HepG2 (cell line): ENCODE data around the gene GDE1. TPM values are rescaled to one million over a fixed set of nuclear protein-coding genes. Genes with fewer than 3 reads are reported as not detected.

Experiments used
- CREB1 ChIP-seq, 2 experiments: fragments of 450-650 bp in 1 of 2; IDR thresholded peaks; 2 replicates each; pipeline ENCODE4 v1.6.1; 2016 to 2017; ENCODE audit warnings: control low read depth in 1 of 2, mild to moderate bottlenecking in 1 of 2, missing compliant biosample characterization in 1 of 2, missing genetic modification characterization in 1 of 2
- SMAD9 ChIP-seq: sonication (generic); formaldehyde crosslinking; IDR thresholded peaks from 2 replicates; pipeline ENCODE4 v1.5.1; 2020; ENCODE audit warnings: mild to moderate bottlenecking, missing genetic modification reagents
- YY1 ChIP-seq: IDR thresholded peaks from 2 replicates; pipeline ENCODE4 v1.6.1; 2011; ENCODE audit warnings: low read length, low read depth, moderate library complexity, mild to moderate bottlenecking; ENCODE audit not compliant: insufficient read depth, insufficient replicate concordance
- ZNF337 ChIP-seq: sonication (generic); formaldehyde crosslinking; IDR thresholded peaks from 2 replicates; pipeline ENCODE4 v1.5.1; 2020; ENCODE audit warnings: missing genetic modification reagents, low read depth, mild to moderate bottlenecking, borderline replicate concordance
- ZNF781 ChIP-seq: sonication (generic); formaldehyde crosslinking; IDR thresholded peaks from 2 replicates; pipeline ENCODE4 v1.5.1; 2020; ENCODE audit warnings: borderline replicate concordance, mild to moderate bottlenecking, missing genetic modification reagents; ENCODE audit errors: not compliant biosample characterization
- polyA plus RNA-seq, 8 experiments: library from polyadenylated mRNA; depleted of rRNA in 3 of 8; stranded (reverse) in 7 of 8; unstranded in 1 of 8; fragments of >200 nt; fragmentation: Illumina TruSeq in 4 of 8; extraction: Trizol in 4 of 8; gene quantifications; 2 replicates each; pipeline versions ENCODE4 v1.2.1 to v1.2.3, GENCODE V29; 2011 to 2016; ENCODE audit warnings: low read depth in 4 of 8, missing spikeins in 1 of 8, mixed read lengths in 1 of 8; ENCODE audit not compliant: insufficient read depth in 1 of 8
- total RNA-seq, 5 experiments: library from RNA; depleted of rRNA; stranded (reverse); fragments of >200 nt; fragmentation: Illumina TruSeq; extraction: Trizol; gene quantifications; 2 replicates each; pipeline ENCODE4 v1.2.3, GENCODE V29; 2016; ENCODE audit warnings: low read depth in 1 of 5
- TF ChIP-seq, protein P1 (sequence below), 2 experiments: sonication (generic) in 1 of 2; formaldehyde crosslinking in 1 of 2; IDR thresholded peaks; 2 replicates each; pipeline versions ENCODE4 v1.4.0 to v1.6.1; 2018 to 2020; ENCODE audit warnings: missing genetic modification reagents in 2 of 2, borderline replicate concordance in 1 of 2, low read depth in 1 of 2, mild to moderate bottlenecking in 1 of 2, missing biosample characterization in 1 of 2
- TF ChIP-seq, protein P2 (sequence below): sonication (generic); formaldehyde crosslinking; conservative IDR thresholded peaks from 2 replicates; pipeline ENCODE4 v1.4.0; 2020; ENCODE audit warnings: missing genetic modification reagents
- TF ChIP-seq, protein P3 (sequence below): IDR thresholded peaks from 2 replicates; pipeline ENCODE4 v1.6.1; 2016; ENCODE audit warnings: low read depth, missing genetic modification reagents, missing compliant biosample characterization
- TF ChIP-seq, protein P4 (sequence below): sonication (generic); formaldehyde crosslinking; IDR thresholded peaks from 2 replicates; pipeline ENCODE4 v1.8.0; 2022; ENCODE audit warnings: mild to moderate bottlenecking, missing genetic modification reagents, moderate library complexity
- TF ChIP-seq, protein P5 (sequence below), 2 experiments: fragments of 450-650 bp in 1 of 2; sonication (generic) in 1 of 2; formaldehyde crosslinking; IDR thresholded peaks; 2 replicates each; pipeline versions ENCODE4 v1.5.0 to v1.8.0; 2020 to 2022; ENCODE audit warnings: mild to moderate bottlenecking in 1 of 2, missing genetic modification reagents in 1 of 2
- TF ChIP-seq, protein P6 (sequence below): sonication (generic); formaldehyde crosslinking; IDR thresholded peaks from 2 replicates; pipeline ENCODE4 v1.8.1; 2022; ENCODE audit warnings: low read depth, mild to moderate bottlenecking, missing genetic modification reagents

Gene GDE1
- total and polyA plus RNA-seq, 2 of the 13 experiments (the other 11 are each of a cell fraction or from before 2014, with no cell fraction given) = 35.9 to 59.0 TPM

DNA sequence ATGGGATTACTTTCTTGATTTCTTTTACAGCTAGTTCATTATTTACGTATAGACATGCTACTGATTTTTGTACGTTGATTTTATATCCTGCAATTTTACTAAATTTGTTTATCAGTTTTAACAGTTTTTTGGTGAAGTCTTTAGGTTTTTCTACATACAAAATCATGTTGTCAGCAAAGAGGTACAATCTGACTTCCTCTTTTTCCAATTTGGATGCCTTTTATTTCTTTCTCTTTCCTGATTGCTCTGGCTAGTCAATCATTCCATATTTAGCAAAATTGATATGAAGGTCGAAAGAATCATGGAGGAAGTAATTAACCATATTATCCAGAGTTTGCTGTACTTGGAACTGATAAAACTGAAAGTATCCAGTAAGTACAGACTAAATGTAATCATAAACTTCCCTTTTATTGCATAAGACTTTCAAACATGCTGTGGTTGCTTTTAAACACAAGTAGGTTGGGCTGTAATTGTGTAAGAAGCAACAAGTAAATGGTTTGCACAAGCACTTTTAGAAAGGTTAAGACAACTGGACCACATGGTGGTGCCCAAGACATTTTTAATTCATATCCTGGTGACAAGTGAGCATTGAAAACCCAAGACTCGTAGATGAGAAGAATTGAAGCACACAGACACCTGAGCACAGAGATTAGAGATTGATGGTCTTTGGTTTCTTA, 8.4 kb downstream of the GDE1 start (continued):
- TF ChIP-seq, protein P1, sequence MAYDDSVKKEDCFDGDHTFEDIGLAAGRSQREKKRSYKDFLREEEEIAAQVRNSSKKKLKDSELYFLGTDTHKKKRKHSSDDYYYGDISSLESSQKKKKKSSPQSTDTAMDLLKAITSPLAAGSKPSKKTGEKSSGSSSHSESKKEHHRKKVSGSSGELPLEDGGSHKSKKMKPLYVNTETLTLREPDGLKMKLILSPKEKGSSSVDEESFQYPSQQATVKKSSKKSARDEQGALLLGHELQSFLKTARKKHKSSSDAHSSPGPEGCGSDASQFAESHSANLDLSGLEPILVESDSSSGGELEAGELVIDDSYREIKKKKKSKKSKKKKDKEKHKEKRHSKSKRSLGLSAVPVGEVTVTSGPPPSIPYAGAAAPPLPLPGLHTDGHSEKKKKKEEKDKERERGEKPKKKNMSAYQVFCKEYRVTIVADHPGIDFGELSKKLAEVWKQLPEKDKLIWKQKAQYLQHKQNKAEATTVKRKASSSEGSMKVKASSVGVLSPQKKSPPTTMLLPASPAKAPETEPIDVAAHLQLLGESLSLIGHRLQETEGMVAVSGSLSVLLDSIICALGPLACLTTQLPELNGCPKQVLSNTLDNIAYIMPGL (CRISPR knock-in tag; IDR thresholded peaks at IDR 0.05; ENCODE audit: borderline replicate concordance in 1 of 2, low read depth in 1 of 2) = no peak
- TF ChIP-seq SMAD9 (no peak), ZNF781 (no peak), ZNF337 (no peak), CREB1 (IDR thresholded peaks at IDR 0.05) (no peak), CREB1 (CRISPR knock-in tag; IDR thresholded peaks at IDR 0.05) (no peak), YY1 (no peak)
- TF ChIP-seq, protein P2, sequence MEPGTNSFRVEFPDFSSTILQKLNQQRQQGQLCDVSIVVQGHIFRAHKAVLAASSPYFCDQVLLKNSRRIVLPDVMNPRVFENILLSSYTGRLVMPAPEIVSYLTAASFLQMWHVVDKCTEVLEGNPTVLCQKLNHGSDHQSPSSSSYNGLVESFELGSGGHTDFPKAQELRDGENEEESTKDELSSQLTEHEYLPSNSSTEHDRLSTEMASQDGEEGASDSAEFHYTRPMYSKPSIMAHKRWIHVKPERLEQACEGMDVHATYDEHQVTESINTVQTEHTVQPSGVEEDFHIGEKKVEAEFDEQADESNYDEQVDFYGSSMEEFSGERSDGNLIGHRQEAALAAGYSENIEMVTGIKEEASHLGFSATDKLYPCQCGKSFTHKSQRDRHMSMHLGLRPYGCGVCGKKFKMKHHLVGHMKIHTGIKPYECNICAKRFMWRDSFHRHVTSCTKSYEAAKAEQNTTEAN = peak; percentile 73; the same call in 1 of the 2 replicates
- TF ChIP-seq, protein P3, sequence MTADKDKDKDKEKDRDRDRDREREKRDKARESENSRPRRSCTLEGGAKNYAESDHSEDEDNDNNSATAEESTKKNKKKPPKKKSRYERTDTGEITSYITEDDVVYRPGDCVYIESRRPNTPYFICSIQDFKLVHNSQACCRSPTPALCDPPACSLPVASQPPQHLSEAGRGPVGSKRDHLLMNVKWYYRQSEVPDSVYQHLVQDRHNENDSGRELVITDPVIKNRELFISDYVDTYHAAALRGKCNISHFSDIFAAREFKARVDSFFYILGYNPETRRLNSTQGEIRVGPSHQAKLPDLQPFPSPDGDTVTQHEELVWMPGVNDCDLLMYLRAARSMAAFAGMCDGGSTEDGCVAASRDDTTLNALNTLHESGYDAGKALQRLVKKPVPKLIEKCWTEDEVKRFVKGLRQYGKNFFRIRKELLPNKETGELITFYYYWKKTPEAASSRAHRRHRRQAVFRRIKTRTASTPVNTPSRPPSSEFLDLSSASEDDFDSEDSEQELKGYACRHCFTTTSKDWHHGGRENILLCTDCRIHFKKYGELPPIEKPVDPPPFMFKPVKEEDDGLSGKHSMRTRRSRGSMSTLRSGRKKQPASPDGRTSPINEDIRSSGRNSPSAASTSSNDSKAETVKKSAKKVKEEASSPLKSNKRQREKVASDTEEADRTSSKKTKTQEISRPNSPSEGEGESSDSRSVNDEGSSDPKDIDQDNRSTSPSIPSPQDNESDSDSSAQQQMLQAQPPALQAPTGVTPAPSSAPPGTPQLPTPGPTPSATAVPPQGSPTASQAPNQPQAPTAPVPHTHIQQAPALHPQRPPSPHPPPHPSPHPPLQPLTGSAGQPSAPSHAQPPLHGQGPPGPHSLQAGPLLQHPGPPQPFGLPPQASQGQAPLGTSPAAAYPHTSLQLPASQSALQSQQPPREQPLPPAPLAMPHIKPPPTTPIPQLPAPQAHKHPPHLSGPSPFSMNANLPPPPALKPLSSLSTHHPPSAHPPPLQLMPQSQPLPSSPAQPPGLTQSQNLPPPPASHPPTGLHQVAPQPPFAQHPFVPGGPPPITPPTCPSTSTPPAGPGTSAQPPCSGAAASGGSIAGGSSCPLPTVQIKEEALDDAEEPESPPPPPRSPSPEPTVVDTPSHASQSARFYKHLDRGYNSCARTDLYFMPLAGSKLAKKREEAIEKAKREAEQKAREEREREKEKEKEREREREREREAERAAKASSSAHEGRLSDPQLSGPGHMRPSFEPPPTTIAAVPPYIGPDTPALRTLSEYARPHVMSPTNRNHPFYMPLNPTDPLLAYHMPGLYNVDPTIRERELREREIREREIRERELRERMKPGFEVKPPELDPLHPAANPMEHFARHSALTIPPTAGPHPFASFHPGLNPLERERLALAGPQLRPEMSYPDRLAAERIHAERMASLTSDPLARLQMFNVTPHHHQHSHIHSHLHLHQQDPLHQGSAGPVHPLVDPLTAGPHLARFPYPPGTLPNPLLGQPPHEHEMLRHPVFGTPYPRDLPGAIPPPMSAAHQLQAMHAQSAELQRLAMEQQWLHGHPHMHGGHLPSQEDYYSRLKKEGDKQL (CRISPR knock-in tag) = no peak
- TF ChIP-seq, protein P4, sequence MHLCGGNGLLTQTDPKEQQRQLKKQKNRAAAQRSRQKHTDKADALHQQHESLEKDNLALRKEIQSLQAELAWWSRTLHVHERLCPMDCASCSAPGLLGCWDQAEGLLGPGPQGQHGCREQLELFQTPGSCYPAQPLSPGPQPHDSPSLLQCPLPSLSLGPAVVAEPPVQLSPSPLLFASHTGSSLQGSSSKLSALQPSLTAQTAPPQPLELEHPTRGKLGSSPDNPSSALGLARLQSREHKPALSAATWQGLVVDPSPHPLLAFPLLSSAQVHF = no peak
- TF ChIP-seq, protein P5, sequence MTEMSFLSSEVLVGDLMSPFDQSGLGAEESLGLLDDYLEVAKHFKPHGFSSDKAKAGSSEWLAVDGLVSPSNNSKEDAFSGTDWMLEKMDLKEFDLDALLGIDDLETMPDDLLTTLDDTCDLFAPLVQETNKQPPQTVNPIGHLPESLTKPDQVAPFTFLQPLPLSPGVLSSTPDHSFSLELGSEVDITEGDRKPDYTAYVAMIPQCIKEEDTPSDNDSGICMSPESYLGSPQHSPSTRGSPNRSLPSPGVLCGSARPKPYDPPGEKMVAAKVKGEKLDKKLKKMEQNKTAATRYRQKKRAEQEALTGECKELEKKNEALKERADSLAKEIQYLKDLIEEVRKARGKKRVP (CRISPR knock-in tag; IDR thresholded peaks at IDR 0.05) = peak in 1 of 2 experiments; percentile 57; a peak in 1 of 4 replicates
- TF ChIP-seq, protein P6, sequence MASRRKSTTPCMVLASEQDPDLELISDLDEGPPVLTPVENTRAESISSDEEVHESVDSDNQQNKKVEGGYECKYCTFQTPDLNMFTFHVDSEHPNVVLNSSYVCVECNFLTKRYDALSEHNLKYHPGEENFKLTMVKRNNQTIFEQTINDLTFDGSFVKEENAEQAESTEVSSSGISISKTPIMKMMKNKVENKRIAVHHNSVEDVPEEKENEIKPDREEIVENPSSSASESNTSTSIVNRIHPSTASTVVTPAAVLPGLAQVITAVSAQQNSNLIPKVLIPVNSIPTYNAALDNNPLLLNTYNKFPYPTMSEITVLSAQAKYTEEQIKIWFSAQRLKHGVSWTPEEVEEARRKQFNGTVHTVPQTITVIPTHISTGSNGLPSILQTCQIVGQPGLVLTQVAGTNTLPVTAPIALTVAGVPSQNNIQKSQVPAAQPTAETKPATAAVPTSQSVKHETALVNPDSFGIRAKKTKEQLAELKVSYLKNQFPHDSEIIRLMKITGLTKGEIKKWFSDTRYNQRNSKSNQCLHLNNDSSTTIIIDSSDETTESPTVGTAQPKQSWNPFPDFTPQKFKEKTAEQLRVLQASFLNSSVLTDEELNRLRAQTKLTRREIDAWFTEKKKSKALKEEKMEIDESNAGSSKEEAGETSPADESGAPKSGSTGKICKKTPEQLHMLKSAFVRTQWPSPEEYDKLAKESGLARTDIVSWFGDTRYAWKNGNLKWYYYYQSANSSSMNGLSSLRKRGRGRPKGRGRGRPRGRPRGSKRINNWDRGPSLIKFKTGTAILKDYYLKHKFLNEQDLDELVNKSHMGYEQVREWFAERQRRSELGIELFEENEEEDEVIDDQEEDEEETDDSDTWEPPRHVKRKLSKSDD = no peak
